ENCODE results near the gene SLC39A11. TPM values are rescaled to one million over a fixed set of nuclear protein-coding genes. Genes with fewer than 3 reads are reported as not detected.

The SLC39A11 gene
- total and polyA plus RNA-seq, 2 of the 13 experiments (the other 11 are each of a cell fraction or from before 2014, with no cell fraction given): 17.2 to 31.5 TPM

DNA sequence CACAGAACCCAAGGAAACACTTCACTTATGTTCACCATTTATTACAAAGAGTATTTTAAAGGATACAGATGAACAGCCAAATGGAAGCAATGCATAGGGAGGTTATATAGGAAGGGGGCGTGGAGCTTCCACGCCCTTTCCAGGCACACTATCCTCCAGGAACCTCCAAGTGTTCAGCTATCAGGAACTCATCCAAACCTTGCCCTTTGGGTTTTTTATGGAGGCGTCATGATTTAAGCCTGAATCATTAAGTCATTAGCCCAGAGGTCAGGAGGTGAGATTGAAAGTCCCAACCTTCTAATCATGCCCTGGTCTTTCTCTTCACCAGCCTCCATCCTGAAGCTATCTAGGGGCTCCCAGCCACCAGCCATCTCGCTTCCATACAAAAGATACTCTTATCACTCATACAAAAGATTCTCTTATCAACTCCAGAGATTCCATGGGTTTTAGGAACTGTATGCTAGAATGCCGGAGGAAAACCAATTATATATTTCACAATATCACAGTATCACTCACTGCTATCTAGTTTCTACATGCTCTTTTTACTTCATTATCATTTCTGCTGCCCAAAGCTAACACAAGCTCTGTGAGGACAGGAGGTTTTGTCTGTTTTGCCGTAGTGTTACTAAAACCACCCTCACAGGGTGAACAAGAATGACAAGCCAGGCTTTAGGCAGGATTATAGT lies 213.4 kb downstream of the SLC39A11 start:
- in situ Hi-C loops (cut with HindIII; ENCODE audit: extremely low pct_ligation_motif_present, low pct_unique_long_range_greater_than_20kb) (no loop called here), intact Hi-C loops (cut with micrococcal nuclease; ENCODE audit: unreplicated experiment) (no loop called here)
- Histone ChIP-seq H3K4me1 (ENCODE audit: insufficient read depth, low read length) (peaks cover 4% of the 10 kb centered on the region; the same call in 1 of the 2 replicates), H2AFZ (ENCODE audit: low read length) (no peak overlapping the region), H3K79me2 (ENCODE audit: insufficient read depth, low read length) (no peaks in the 10 kb centered on the region), H3K4me3 (replicated peaks in 1 of 3; ENCODE audit: insufficient read depth in 1 of 3, low read depth in 2 of 3, low read length in 3 of 3) (no peak overlapping the region), H3K27me3 (ENCODE audit: control insufficient read depth in 1 of 2, insufficient read depth in 2 of 2, low read length in 2 of 2) (no peaks in the 10 kb centered on the region), H3K9me3 (ENCODE audit: low read length) (peaks cover 37% of the 10 kb centered on the region), H3K9ac (ENCODE audit: insufficient read depth, low read depth, low read length) (no peak overlapping the region), H3K36me3 (replicated peaks in 1 of 2; ENCODE audit: control insufficient read depth in 1 of 2, insufficient read depth in 2 of 2, low read length in 2 of 2) (peaks cover 0 to 2% of the 10 kb centered on the region in 2 experiments; a peak in 1 of 5 replicates), H3K4me2 (ENCODE audit: low read depth, low read length) (no peak overlapping the region), H4K20me1 (ENCODE audit: insufficient read depth, low read length) (no peaks in the 10 kb centered on the region), H3K27ac (ENCODE audit: extremely low read length, insufficient read depth, low read length) (no peak overlapping the region)
- DNase-seq (ENCODE audit: low spot score) (no peak), ATAC-seq (no peak), FAIRE-seq (no peak)
- ChIA-PET CTCF (ENCODE audit: low intra/inter-chr PET ratio, low total read pairs) (no interaction called here), POLR2A (no interaction called here)
- TF ChIP-seq CEBPB (IDR thresholded peaks at IDR 0.05; ENCODE audit: borderline replicate concordance, low read depth, low read length): peak; percentile 37; the same call in 1 of the 2 replicates
- TF ChIP-seq MAF1 (CRISPR knock-in tag; IDR thresholded peaks at IDR 0.05; ENCODE audit: borderline replicate concordance): no peak
- no peak for TF ChIP-seq ASH2L (IDR thresholded peaks at IDR 0.05; ENCODE audit: insufficient read length, low read depth, low read length)
- TF ChIP-seq U2AF1 (optimal IDR thresholded peaks at IDR 0.05; ENCODE audit: low read depth, low read length): no peak
- BruUV-seq (replicated peaks): no TSS peak
- 94% methylated on average over 6 of the region's 6 CpGs for WGBS (ENCODE audit: low lambda C conversion rate)

DNA sequence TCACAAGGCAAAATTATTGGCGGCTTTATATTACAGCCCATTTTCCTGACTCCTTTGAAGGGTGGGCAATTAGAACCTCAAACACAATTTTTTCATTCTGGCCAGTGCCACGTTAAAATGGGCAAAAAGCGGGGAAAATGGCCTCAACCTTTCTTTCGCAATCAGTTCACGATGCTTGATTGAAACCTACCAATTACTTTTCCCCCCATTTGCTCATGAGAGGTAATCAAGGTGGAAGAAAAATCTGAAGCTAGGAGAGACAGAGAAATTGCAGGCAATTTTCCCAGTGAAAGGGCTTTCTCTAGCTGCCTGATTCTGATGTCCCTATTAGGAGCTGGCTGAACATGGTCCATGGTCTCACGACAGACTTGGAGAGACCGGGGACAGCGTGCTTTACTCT lies 215.1 kb downstream of the SLC39A11 start:
- Histone ChIP-seq H3K9me3 (ENCODE audit: low read length) (peaks cover 37% of the 10 kb centered on the region), H2AFZ (ENCODE audit: low read length) (no peak overlapping the region), H3K36me3 (replicated peaks in 1 of 2; ENCODE audit: control insufficient read depth in 1 of 2, insufficient read depth in 2 of 2, low read length in 2 of 2) (peaks cover 0 to 2% of the 10 kb centered on the region in 2 experiments; a peak in 1 of 5 replicates), H3K4me1 (ENCODE audit: insufficient read depth, low read length) (no peaks in the 10 kb centered on the region), H3K27me3 (ENCODE audit: control insufficient read depth in 1 of 2, insufficient read depth in 2 of 2, low read length in 2 of 2) (no peaks in the 10 kb centered on the region), H3K9ac (ENCODE audit: insufficient read depth, low read depth, low read length) (no peak overlapping the region), H4K20me1 (ENCODE audit: insufficient read depth, low read length) (no peaks in the 10 kb centered on the region), H3K27ac (ENCODE audit: extremely low read length, insufficient read depth, low read length) (no peak overlapping the region), H3K4me2 (ENCODE audit: low read depth, low read length) (no peak overlapping the region), H3K79me2 (ENCODE audit: insufficient read depth, low read length) (no peaks in the 10 kb centered on the region), H3K4me3 (replicated peaks in 1 of 3; ENCODE audit: insufficient read depth in 1 of 3, low read depth in 2 of 3, low read length in 3 of 3) (no peak overlapping the region)
- intact Hi-C loops (cut with micrococcal nuclease; ENCODE audit: unreplicated experiment): no loop called here
- ATAC-seq: no peak
- no peak for DNase-seq (ENCODE audit: low spot score)
- no TSS peak for BruUV-seq (replicated peaks)
- POLR2A ChIA-PET: interaction anchor here (0.5 kb wide), 1 partner anchor 176 kb away, joined by 3 read pairs; no protein-coding TSS in a partner anchor
- in situ Hi-C loops (cut with HindIII; ENCODE audit: extremely low pct_ligation_motif_present, low pct_unique_long_range_greater_than_20kb): no loop called here
- CTCF ChIA-PET (ENCODE audit: low intra/inter-chr PET ratio, low total read pairs): no interaction called here
- no peak for FAIRE-seq
- peak; percentile 65 for TF ChIP-seq CEBPB (IDR thresholded peaks at IDR 0.05; ENCODE audit: borderline replicate concordance, low read depth, low read length)
- no peak for TF ChIP-seq IKZF1 (IDR thresholded peaks at IDR 0.05)
- 86% methylated on average over 8 of the region's 8 CpGs for WGBS (ENCODE audit: low lambda C conversion rate)

Data from HepG2 (cell line).